ENCODE data around the gene ZNF256.
A peak's percentile ranks its signal among the peaks of the same experiment; 100 is the strongest.

The ZNF256 gene

GRCh38 chr19:57947419-57948134 lies at the start of gene ZNF256:
TSS of gene ZNF256 (minus strand) at chr19:57947706. CDS start at chr19:57947474, 232 bp downstream.
- peak; percentile 98 for DNase-seq

GRCh38 chr19:57992841-57993240 lies 45.3 kb upstream of the ZNF256 start:
- DNase-seq: no peak

- DNase-seq: peak; percentile 18
Measured at GRCh38 chr19:57978586-57979289, 31.2 kb upstream of the ZNF256 start.

GRCh38 chr19:57974434-57974833 lies 26.9 kb upstream of the ZNF256 start, which contains the start of gene C19orf18:
TSS of gene C19orf18 (minus strand) at chr19:57974534. CDS start at chr19:57974432, 102 bp downstream.
- DNase-seq: no peak

- no peak for DNase-seq
Measured at GRCh38 chr19:57964761-57965160, 17.3 kb upstream of the ZNF256 start.

GRCh38 chr19:57961785-57962184 lies 14.3 kb upstream of the ZNF256 start:
- no peak for DNase-seq

GRCh38 chr19:57954996-57955395 lies 7.5 kb upstream of the ZNF256 start:
- DNase-seq: no peak

- no peak for DNase-seq
Measured at GRCh38 chr19:57949702-57950101, 2.2 kb upstream of the ZNF256 start.

GRCh38 chr19:57949296-57949695 lies 1.8 kb upstream of the ZNF256 start:
- no peak for DNase-seq

GRCh38 chr19:57947088-57947418 lies 453 bp downstream of the ZNF256 start:
- DNase-seq: no peak

GRCh38 chr19:57946316-57946715 lies 1.2 kb downstream of the ZNF256 start:
- no peak for DNase-seq

GRCh38 chr19:57941593-57941992 lies 5.9 kb downstream of the ZNF256 start:
- DNase-seq: no peak

GRCh38 chr19:57935731-57936130 lies 11.8 kb downstream of the ZNF256 start:
- no peak for DNase-seq

- DNase-seq: peak; percentile 92
Measured at GRCh38 chr19:57934820-57935665, 12.5 kb downstream of the ZNF256 start, which contains the start of gene ZNF418. TSS of gene ZNF418 (minus strand) at chr19:57935402. CDS start at chr19:57933822, 1,580 bp downstream.

- DNase-seq: no peak
Measured at GRCh38 chr19:57927587-57927986, 19.9 kb downstream of the ZNF256 start.

GRCh38 chr19:57916168-57916995 lies 31.1 kb downstream of the ZNF256 start, which contains the start of gene ZNF417:
TSS of gene ZNF417 (minus strand) at chr19:57916592. CDS start at chr19:57916411, 181 bp downstream.
- DNase-seq: peak; percentile 98

GRCh38 chr19:57914531-57914930 lies 33.0 kb downstream of the ZNF256 start:
- DNase-seq: no peak

- no peak for DNase-seq
Measured at GRCh38 chr19:57907394-57907793, 40.1 kb downstream of the ZNF256 start.

- no peak for DNase-seq
Measured at GRCh38 chr19:57905258-57905657, 42.2 kb downstream of the ZNF256 start.

GRCh38 chr19:57903618-57904184 lies 43.8 kb downstream of the ZNF256 start:
- DNase-seq: no peak

- DNase-seq: no peak
Measured at GRCh38 chr19:57900311-57900710, 47.2 kb downstream of the ZNF256 start.
